ENCODE results near the gene COG5. TPM values are rescaled to one million over a fixed set of nuclear protein-coding genes. Genes with fewer than 3 reads are reported as not detected.
A peak's percentile ranks its signal among the peaks of the same experiment; 100 is the strongest.

The COG5 gene
- polyA plus RNA-seq, 1 of the 3 experiments (the other 2 are of a cell fraction), result 21.2 TPM

DNA sequence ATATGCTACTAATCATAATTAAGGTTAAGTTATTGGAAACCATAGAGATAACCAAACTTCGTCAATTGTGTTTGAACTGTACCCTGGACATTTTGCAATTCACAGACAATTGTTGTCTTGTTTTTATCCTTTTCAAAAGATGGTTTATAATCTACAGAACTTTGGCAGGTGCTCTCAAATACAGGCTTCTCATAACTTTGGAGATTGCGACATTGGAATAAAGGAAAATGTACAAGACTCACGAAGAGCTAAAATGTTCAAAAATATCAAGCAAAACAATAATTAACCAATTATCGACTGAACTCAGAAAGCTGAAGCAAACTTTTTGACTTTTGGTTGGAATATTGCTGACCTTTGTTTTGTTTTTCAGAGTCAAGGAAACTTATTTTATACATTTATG lies 182.3 kb downstream of the COG5 start:
- Histone ChIP-seq H3K9me3 (no peaks in the 10 kb centered on the region), H3K27me3 (ENCODE audit: insufficient read depth) (no peaks in the 10 kb centered on the region), H3K4me1 (ENCODE audit: control insufficient read depth in 1 of 2, insufficient read depth in 2 of 2, low read depth in 1 of 2, low read length in 1 of 2) (peaks cover 0 to 8% of the 10 kb centered on the region in 2 experiments; a peak in 2 of 4 replicates), H3K36me3 (replicated peaks in 1 of 2; ENCODE audit: control insufficient read depth in 1 of 2, insufficient read depth in 2 of 2, low read length in 1 of 2) (no peaks in the 10 kb centered on the region), H4K20me1 (ENCODE audit: insufficient read depth) (no peaks in the 10 kb centered on the region), H3K79me2 (ENCODE audit: insufficient read depth) (no peaks in the 10 kb centered on the region; the same call in none of the 2 replicates), H3K4me3 (ENCODE audit: low read depth in 2 of 2, low read length in 1 of 2) (no peak overlapping the region), H2AFZ (ENCODE audit: low read depth) (no peak overlapping the region), H3K27ac (ENCODE audit: low read depth in 2 of 2, low read length in 1 of 2) (no peak overlapping the region), H3K9me2 (no peaks in the 10 kb centered on the region), H3F3A (replicated peaks; ENCODE audit: insufficient read depth) (no peaks in the 10 kb centered on the region), H3K4me2 (no peak overlapping the region), H3K9ac (no peak overlapping the region)
- 90% methylated on average over 4 of the region's 4 CpGs for WGBS (ENCODE audit: low lambda C conversion rate)
- ChIA-PET CTCF (no interaction called here), POLR2A (no interaction called here)
- TF ChIP-seq SIN3A (IDR thresholded peaks at IDR 0.05; ENCODE audit: borderline replicate concordance, low read depth, low read length), result no peak
- TF ChIP-seq, protein P1, sequence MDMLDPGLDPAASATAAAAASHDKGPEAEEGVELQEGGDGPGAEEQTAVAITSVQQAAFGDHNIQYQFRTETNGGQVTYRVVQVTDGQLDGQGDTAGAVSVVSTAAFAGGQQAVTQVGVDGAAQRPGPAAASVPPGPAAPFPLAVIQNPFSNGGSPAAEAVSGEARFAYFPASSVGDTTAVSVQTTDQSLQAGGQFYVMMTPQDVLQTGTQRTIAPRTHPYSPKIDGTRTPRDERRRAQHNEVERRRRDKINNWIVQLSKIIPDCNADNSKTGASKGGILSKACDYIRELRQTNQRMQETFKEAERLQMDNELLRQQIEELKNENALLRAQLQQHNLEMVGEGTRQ (IDR thresholded peaks at IDR 0.05; ENCODE audit: borderline replicate concordance, low read depth, low read length), result no peak
- no peak for TF ChIP-seq ZBTB33 (IDR thresholded peaks at IDR 0.05; ENCODE audit: borderline replicate concordance, low read depth)
- TF ChIP-seq NFIC (IDR thresholded peaks at IDR 0.05; ENCODE audit: borderline replicate concordance), result no peak
- TF ChIP-seq GATA2 (CRISPR knock-in tag; IDR thresholded peaks at IDR 0.05), result no peak
- no peak for TF ChIP-seq FOXM1 (IDR thresholded peaks at IDR 0.05; ENCODE audit: low read depth)
- no peak for TF ChIP-seq MEF2A (IDR thresholded peaks at IDR 0.05; ENCODE audit: borderline replicate concordance, low read depth)
- DNase-seq, result no peak

DNA sequence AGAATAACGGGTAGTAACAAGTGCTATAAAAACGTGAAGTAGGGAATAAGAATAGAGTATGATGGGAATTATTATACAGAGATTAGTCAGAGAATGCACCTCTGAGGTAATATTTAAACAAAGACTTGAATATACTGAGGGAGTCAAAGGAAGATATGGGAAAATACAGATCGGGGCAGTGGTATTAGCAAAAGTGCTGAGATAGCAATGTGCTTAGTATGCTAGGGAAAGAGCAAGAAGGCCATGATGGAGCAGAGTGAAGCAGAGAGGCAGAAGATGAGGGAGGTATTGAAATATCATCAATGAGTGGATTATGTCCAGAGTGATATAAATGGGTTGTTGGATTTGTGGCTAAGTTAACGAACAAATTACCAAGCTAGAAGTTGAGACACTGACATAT lies 190.4 kb downstream of the COG5 start:
- Histone ChIP-seq H3K4me2 (no peak overlapping the region), H3K9ac (no peak overlapping the region), H2AFZ (ENCODE audit: low read depth) (no peak overlapping the region), H3K4me1 (ENCODE audit: control insufficient read depth in 1 of 2, insufficient read depth in 2 of 2, low read depth in 1 of 2, low read length in 1 of 2) (peaks cover 5 to 6% of the 10 kb centered on the region in 2 experiments; a peak in 3 of 4 replicates), H3K79me2 (ENCODE audit: insufficient read depth) (peaks cover 5% of the 10 kb centered on the region; the same call in 1 of the 2 replicates), H3K27me3 (ENCODE audit: insufficient read depth) (no peaks in the 10 kb centered on the region), H3K9me2 (no peaks in the 10 kb centered on the region), H3K9me3 (0 out of 2 replicates have a peak, but pooled peaks cover 5% of the 10 kb centered on the region), H4K20me1 (ENCODE audit: insufficient read depth) (peaks cover 4% of the 10 kb centered on the region; the same call in 1 of the 2 replicates), H3K4me3 (ENCODE audit: low read depth in 2 of 2, low read length in 1 of 2) (no peak overlapping the region), H3F3A (replicated peaks; ENCODE audit: insufficient read depth) (peaks cover 23% of the 10 kb centered on the region), H3K36me3 (replicated peaks in 1 of 2; ENCODE audit: control insufficient read depth in 1 of 2, insufficient read depth in 2 of 2, low read length in 1 of 2) (peaks cover 2 to 7% of the 10 kb centered on the region in 2 experiments), H3K27ac (ENCODE audit: low read depth in 2 of 2, low read length in 1 of 2) (peak overlapping the region in 1 of 2 experiments; percentile 83; a peak in 3 of 4 replicates)
- POLR2A ChIA-PET, result no interaction called here
- CTCF ChIA-PET, result interaction anchor here (1.0 to 2.4 kb wide), 5 partner anchors 10 to 90 kb away, joined by 3 to 9 read pairs (median 5); no protein-coding TSS in a partner anchor
- DNase-seq, result no peak
- 95% methylated on average over 4 of the region's 4 CpGs for WGBS (ENCODE audit: low lambda C conversion rate)
- no peak for TF ChIP-seq NRF1 (IDR thresholded peaks at IDR 0.05; ENCODE audit: low read depth, low read length)
- no peak for TF ChIP-seq MEF2A (IDR thresholded peaks at IDR 0.05; ENCODE audit: borderline replicate concordance, low read depth)
- TF ChIP-seq GATA2 (CRISPR knock-in tag; IDR thresholded peaks at IDR 0.05), result no peak

Measured in SK-N-SH (cell line).